ENCODE measurements around the gene TENT5A.

TENT5A gene

DNA sequence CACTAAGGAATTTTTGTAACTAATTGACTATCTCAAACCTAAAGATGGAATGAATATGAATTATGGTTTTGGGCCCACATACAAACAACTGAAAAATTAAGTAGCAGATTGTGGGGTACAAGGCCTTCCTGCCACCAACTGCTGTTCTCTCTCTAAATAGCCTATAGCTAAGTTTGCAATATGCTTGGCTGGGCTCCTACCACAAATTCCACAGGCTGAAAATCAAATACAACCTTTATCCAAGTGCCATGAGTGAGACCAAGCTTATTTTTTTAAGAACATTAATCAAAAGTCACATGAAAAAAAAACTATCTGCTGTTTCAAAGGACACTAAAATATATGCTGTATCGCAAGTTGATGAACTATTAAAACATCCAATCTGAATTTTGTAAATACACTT lies 52.1 kb downstream of the TENT5A start:
- no peak for DNase-seq

DNA sequence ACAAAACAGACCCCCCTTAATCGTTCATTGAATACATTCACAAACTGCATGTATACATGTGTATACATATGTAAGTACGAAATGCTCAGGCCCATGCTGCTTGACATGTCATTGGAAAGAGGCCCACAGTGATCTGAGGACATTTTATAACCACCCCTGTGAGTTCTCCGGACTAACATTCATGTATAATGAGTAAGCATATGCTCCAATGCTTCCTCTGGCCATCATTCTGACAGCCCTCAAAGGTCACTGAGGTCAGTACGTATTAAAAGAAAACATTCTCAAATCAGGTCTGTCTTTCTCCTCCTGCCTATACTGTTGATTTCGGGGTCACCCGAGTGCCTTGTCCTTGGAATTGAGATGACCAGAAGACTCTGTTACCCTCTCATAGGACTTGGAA lies 54.9 kb downstream of the TENT5A start:
- no peak for DNase-seq

DNA sequence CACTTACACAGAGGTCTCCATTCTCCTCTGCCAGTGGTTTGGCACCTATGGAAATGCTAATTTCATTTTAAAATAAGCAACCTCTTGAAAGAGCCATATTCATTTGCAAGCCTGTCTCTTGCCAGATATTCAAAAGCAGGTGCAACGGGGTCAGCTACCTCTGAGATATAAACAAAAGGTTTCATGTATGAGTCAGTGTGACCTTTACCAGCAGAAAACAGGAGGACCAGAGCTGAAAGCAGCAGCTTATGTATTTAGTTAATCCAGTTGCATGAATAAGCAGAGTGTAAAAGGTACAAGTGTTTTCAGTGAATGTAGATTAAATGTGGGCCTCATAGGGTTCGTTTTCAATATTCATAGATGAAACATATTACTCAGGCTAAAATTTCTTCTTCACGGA lies 56.0 kb downstream of the TENT5A start:
- no peak for DNase-seq
